Caco-2 (cell line): ENCODE measurements around the gene ST6GALNAC5. TPM values are rescaled to one million over a fixed set of nuclear protein-coding genes. Genes with fewer than 3 reads are reported as not detected.

Experiments
- BruUV-seq: library from RNA; stranded (reverse); fragments of 400-500 nt; replicated peaks from 2 replicates; lab custom pipeline; 2021; lab: Mats Ljungman, UMichigan
- CTCF ChIA-PET: fragments of 300-600 bp; sonication (Branson Sonifier 250); formaldehyde crosslinking; loops from one replicate; lab custom pipeline; 2022; ENCODE audit warnings: antibody characterized with exemption; lab: Charles Lee
- POLR2A ChIA-PET: fragments of 300-600 bp; sonication (Branson Sonifier 250); formaldehyde crosslinking; loops from one replicate; lab custom pipeline; 2022; ENCODE audit warnings: antibody characterized with exemption; lab: Charles Lee
- DNase-seq, 2 experiments: peaks; one replicate each; pipeline versions ENCODE4 v3.0.0 to v3.0.0-alpha.2; 2020 to 2022
- H3K27me3 ChIP-seq: replicated peaks from 2 replicates; pipeline ENCODE4 v1.6.0; 2011; ENCODE audit warnings: low read length; ENCODE audit not compliant: control insufficient read depth, insufficient read depth
- H3K36me3 ChIP-seq: 2 replicates; pipeline ENCODE4 v1.5.1; 2011; ENCODE audit warnings: low read length; ENCODE audit not compliant: control insufficient read depth, insufficient read depth
- H3K4me1 ChIP-seq: fragments of 250-450 bp; sonication (Bioruptor Pico); 2 replicates; pipeline ENCODE4 v1.5.1; 2020; ENCODE audit warnings: mild to moderate bottlenecking
- H3K4me3 ChIP-seq: 2 replicates; pipeline ENCODE4 v1.5.1; 2011; ENCODE audit warnings: low read depth, mild to moderate bottlenecking, control low read depth, low read length
- H3K9me3 ChIP-seq: fragments of 250-450 bp; sonication (Bioruptor Pico); 2 replicates; pipeline ENCODE4 v1.5.1; 2020; ENCODE audit warnings: mild to moderate bottlenecking, moderate library complexity
- H3K27ac Mint-ChIP-seq: one replicate; pipeline ENCODE4 v1.8.0; 2022; ENCODE audit warnings: mixed read lengths; ENCODE audit not compliant: unreplicated experiment
- H3K27me3 Mint-ChIP-seq: one replicate; pipeline ENCODE4 v1.8.0; 2022; ENCODE audit warnings: mixed read lengths; ENCODE audit not compliant: insufficient read depth, unreplicated experiment
- H3K36me3 Mint-ChIP-seq: one replicate; pipeline ENCODE4 v1.8.0; 2022; ENCODE audit warnings: mild to moderate bottlenecking, mixed read lengths; ENCODE audit not compliant: insufficient read depth, unreplicated experiment
- H3K4me1 Mint-ChIP-seq: one replicate; pipeline ENCODE4 v1.8.0; 2022; ENCODE audit warnings: low read depth, mixed read lengths; ENCODE audit not compliant: unreplicated experiment
- H3K4me3 Mint-ChIP-seq: one replicate; pipeline ENCODE4 v1.8.0; 2022; ENCODE audit warnings: mild to moderate bottlenecking, moderate library complexity, mixed read lengths; ENCODE audit not compliant: unreplicated experiment
- H3K9me3 Mint-ChIP-seq: one replicate; pipeline ENCODE4 v1.8.0; 2022; ENCODE audit warnings: mixed read lengths; ENCODE audit not compliant: unreplicated experiment
- CTCF ChIP-seq, 2 experiments: fragments of 200-600 bp in 1 of 2; IDR thresholded peaks; 1 replicate in 1 of 2; 2 replicates in 1 of 2; pipeline versions ENCODE4 v1.5.1 to v1.8.0; 2011 to 2022; ENCODE audit warnings: antibody characterized with exemption in 1 of 2, control low read depth in 1 of 2, inconsistent platforms in 1 of 2, low read depth in 1 of 2, low read length in 1 of 2, mild to moderate bottlenecking in 1 of 2, moderate library complexity in 1 of 2; ENCODE audit not compliant: insufficient read depth in 1 of 2, severe bottlenecking in 1 of 2, unreplicated experiment in 1 of 2
- intact Hi-C: fragments of 100-400 bp; cut with micrococcal nuclease; formaldehyde crosslinking; loops from one replicate; pipeline ENCODE4 v1.10.0; 2022; ENCODE audit not compliant: unreplicated experiment
- total RNA-seq: library from RNA; stranded (reverse); gene quantifications from 2 replicates; pipeline ENCODE4 v1.2.3, GENCODE V29; 2022

ST6GALNAC5 gene
- total RNA-seq, 1 experiment from 2014 or later = 0.09 TPM

- POLR2A ChIA-PET = no interaction called here
- no peaks in the 10 kb centered on the region for H3K9me3 ChIP-seq
- H3K4me3 ChIP-seq = no peak overlapping the region
- Mint-ChIP-seq H3K27ac (no peak overlapping the region), H3K9me3 (no peaks in the 10 kb centered on the region), H3K27me3 (peaks cover 16% of the 10 kb centered on the region), H3K36me3 (no peaks in the 10 kb centered on the region), H3K4me1 (no peaks in the 10 kb centered on the region), H3K4me3 (no peak overlapping the region)
- TF ChIP-seq CTCF (IDR thresholded peaks at IDR 0.05; ENCODE audit: insufficient read depth in 1 of 2, low read depth in 1 of 2, low read length in 1 of 2, severe bottlenecking in 1 of 2, unreplicated experiment in 1 of 2) = peak; percentile 51 to 57
- no peaks in the 10 kb centered on the region for H3K36me3 ChIP-seq
- no TSS peak for BruUV-seq
- H3K4me1 ChIP-seq = no peaks in the 10 kb centered on the region
- DNase-seq = peak; percentile 41 to 51
- intact Hi-C loops = loop anchor here (1.0 kb wide), 2 partner anchors 225 to 242 kb away; no protein-coding TSS in a partner anchor
- H3K27me3 ChIP-seq = no peaks in the 10 kb centered on the region
- CTCF ChIA-PET = no interaction called here
Measured at GRCh38 chr1:76901158-76901767, 34.0 kb downstream of the ST6GALNAC5 start.

GRCh38 chr1:76905876-76906595 lies 38.8 kb downstream of the ST6GALNAC5 start:
- BruUV-seq = no TSS peak
- Mint-ChIP-seq H3K36me3 (no peaks in the 10 kb centered on the region), H3K27me3 (peaks cover 9% of the 10 kb centered on the region), H3K4me3 (no peak overlapping the region), H3K4me1 (no peaks in the 10 kb centered on the region), H3K9me3 (no peaks in the 10 kb centered on the region), H3K27ac (no peak overlapping the region)
- intact Hi-C loops = no loop called here
- H3K36me3 ChIP-seq = no peaks in the 10 kb centered on the region
- CTCF ChIA-PET = no interaction called here
- no peak overlapping the region for H3K4me3 ChIP-seq
- POLR2A ChIA-PET = no interaction called here
- H3K4me1 ChIP-seq = no peaks in the 10 kb centered on the region
- DNase-seq = no peak
- no peaks in the 10 kb centered on the region for H3K27me3 ChIP-seq
- no peak for TF ChIP-seq CTCF (IDR thresholded peaks at IDR 0.05; ENCODE audit: insufficient read depth in 1 of 2, low read depth in 1 of 2, low read length in 1 of 2, severe bottlenecking in 1 of 2, unreplicated experiment in 1 of 2)
- no peaks in the 10 kb centered on the region for H3K9me3 ChIP-seq

GRCh38 chr1:76909311-76909710 lies 42.0 kb downstream of the ST6GALNAC5 start:
- DNase-seq = no peak
- H3K4me1 Mint-ChIP-seq = no peaks in the 10 kb centered on the region
- Histone ChIP-seq H3K4me3 (no peak overlapping the region), H3K36me3 (no peaks in the 10 kb centered on the region), H3K27me3 (no peaks in the 10 kb centered on the region), H3K9me3 (no peaks in the 10 kb centered on the region), H3K4me1 (no peaks in the 10 kb centered on the region)
- no peak overlapping the region for H3K27ac Mint-ChIP-seq
- ChIA-PET CTCF (no interaction called here), POLR2A (no interaction called here)
- no peak overlapping the region for H3K4me3 Mint-ChIP-seq
- peaks cover 16% of the 10 kb centered on the region for H3K27me3 Mint-ChIP-seq
- no peak for TF ChIP-seq CTCF (IDR thresholded peaks at IDR 0.05; ENCODE audit: insufficient read depth in 1 of 2, low read depth in 1 of 2, low read length in 1 of 2, severe bottlenecking in 1 of 2, unreplicated experiment in 1 of 2)
- no TSS peak for BruUV-seq
- no peaks in the 10 kb centered on the region for H3K36me3 Mint-ChIP-seq
- intact Hi-C loops = loop anchor here (2.0 kb wide), 1 partner anchor 75 kb away; no protein-coding TSS in a partner anchor
- H3K9me3 Mint-ChIP-seq = no peaks in the 10 kb centered on the region
